OCI-LY1 (cell line): ENCODE data around the gene LAMTOR5.

Source experiments
- EZH2 ChIP-seq: fragments of 200-600 bp; sonication (generic), shearing (Covaris generic); IDR thresholded peaks from 2 replicates; pipeline ENCODE4 v1.8.0; 2017; ENCODE audit warnings: borderline replicate concordance, mixed run types, mild to moderate bottlenecking, antibody characterized with exemption, low read length, moderate library complexity, mixed read lengths
- TF ChIP-seq, protein P1 (sequence below): fragments of 200-600 bp; sonication (generic), shearing (Covaris generic); IDR thresholded peaks from 2 replicates; pipeline ENCODE4 v1.5.1; 2017; ENCODE audit warnings: mild to moderate bottlenecking, antibody characterized with exemption, low read length, moderate library complexity, mixed read lengths

DNA sequence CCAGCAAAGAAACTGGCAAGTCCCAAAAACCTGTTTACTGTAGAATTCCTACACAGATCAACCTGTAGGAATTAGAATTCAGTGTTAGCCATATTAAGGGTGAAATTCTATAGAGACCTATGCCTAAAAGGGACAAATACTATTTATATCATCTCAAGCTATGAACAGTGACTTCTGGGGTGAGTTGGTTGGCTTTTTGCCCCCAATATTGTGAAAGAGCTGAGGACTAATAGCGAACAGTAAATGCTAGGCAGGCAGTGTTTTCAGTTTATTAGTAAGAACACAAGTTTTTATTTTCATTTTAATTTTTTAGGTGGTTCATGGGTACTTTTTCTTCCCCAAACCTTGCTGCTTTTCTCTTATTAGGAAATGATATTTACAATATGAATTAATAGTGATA, 32.0 kb downstream of the LAMTOR5 start:
- TF ChIP-seq, protein P1, sequence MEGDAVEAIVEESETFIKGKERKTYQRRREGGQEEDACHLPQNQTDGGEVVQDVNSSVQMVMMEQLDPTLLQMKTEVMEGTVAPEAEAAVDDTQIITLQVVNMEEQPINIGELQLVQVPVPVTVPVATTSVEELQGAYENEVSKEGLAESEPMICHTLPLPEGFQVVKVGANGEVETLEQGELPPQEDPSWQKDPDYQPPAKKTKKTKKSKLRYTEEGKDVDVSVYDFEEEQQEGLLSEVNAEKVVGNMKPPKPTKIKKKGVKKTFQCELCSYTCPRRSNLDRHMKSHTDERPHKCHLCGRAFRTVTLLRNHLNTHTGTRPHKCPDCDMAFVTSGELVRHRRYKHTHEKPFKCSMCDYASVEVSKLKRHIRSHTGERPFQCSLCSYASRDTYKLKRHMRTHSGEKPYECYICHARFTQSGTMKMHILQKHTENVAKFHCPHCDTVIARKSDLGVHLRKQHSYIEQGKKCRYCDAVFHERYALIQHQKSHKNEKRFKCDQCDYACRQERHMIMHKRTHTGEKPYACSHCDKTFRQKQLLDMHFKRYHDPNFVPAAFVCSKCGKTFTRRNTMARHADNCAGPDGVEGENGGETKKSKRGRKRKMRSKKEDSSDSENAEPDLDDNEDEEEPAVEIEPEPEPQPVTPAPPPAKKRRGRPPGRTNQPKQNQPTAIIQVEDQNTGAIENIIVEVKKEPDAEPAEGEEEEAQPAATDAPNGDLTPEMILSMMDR = no peak
- TF ChIP-seq EZH2 = no peak
